GM12872 (cell line): ENCODE measurements around the gene SMC6.

ENCODE experiments used
- CTCF ChIP-seq: IDR thresholded peaks from 3 replicates; pipeline ENCODE4 v1.5.1; 2011; ENCODE audit warnings: low read depth, mild to moderate bottlenecking, low read length, moderate library complexity; ENCODE audit not compliant: insufficient read depth

The SMC6 gene

GRCh38 chr2:17683981-17684380 lies 69.6 kb downstream of the SMC6 start:
- TF ChIP-seq CTCF, result no peak

- no peak for TF ChIP-seq CTCF
Measured at GRCh38 chr2:17682098-17682857, 71.3 kb downstream of the SMC6 start.

GRCh38 chr2:17680119-17680518 lies 73.5 kb downstream of the SMC6 start:
- TF ChIP-seq CTCF, result no peak

- TF ChIP-seq CTCF, result no peak
Measured at GRCh38 chr2:17674817-17675216, 78.8 kb downstream of the SMC6 start.

- TF ChIP-seq CTCF, result no peak
Measured at GRCh38 chr2:17672583-17673317, 80.9 kb downstream of the SMC6 start.

- TF ChIP-seq CTCF, result no peak
Measured at GRCh38 chr2:17667898-17668297, 85.7 kb downstream of the SMC6 start.

GRCh38 chr2:17664534-17664933 lies 89.1 kb downstream of the SMC6 start:
- no peak for TF ChIP-seq CTCF
